SK-N-SH treated with all-trans-retinoic acid at 6 μM for 48 hours (cell line): ENCODE results near the gene SLC38A10.

Experiments used
- ATAC-seq: fragments of 200-7000 bp; cut with Tn5 transposase; 3 replicates; pipeline ENCODE4 v1.9.1; 2020; ENCODE audit warnings: mild to moderate bottlenecking, moderate library complexity
- ARNTL ChIP-seq: fragments of 450-650 bp; formaldehyde crosslinking; IDR thresholded peaks from 2 replicates; pipeline ENCODE4 v1.5.0; 2020; ENCODE audit warnings: low read depth, mild to moderate bottlenecking, moderate library complexity, borderline replicate concordance
- BACH2 ChIP-seq: fragments of 250-450 bp; sonication (Bioruptor Pico); IDR thresholded peaks from 2 replicates; pipeline ENCODE4 v1.9.0; 2021; ENCODE audit warnings: mild to moderate bottlenecking, borderline replicate concordance
- CREB5 ChIP-seq: fragments of 250-450 bp; sonication (Bioruptor Pico); IDR thresholded peaks from 2 replicates; pipeline ENCODE4 v1.5.1; 2020; ENCODE audit warnings: low read depth, mild to moderate bottlenecking, moderate library complexity
- CSDC2 ChIP-seq: fragments of 250-450 bp; sonication (Bioruptor Pico); IDR thresholded peaks from 2 replicates; pipeline ENCODE4 v1.5.0; 2020; ENCODE audit warnings: mild to moderate bottlenecking, moderate library complexity
- CSRNP3 ChIP-seq: fragments of 250-450 bp; sonication (Bioruptor Pico); IDR thresholded peaks from 2 replicates; pipeline ENCODE4 v1.5.1; 2021; ENCODE audit warnings: mild to moderate bottlenecking, moderate library complexity
- ESRRG ChIP-seq: fragments of 250-450 bp; sonication (Bioruptor Pico); IDR thresholded peaks from 2 replicates; pipeline ENCODE4 v1.6.1; 2021; ENCODE audit warnings: mild to moderate bottlenecking
- GLIS3 ChIP-seq: fragments of 250-450 bp; sonication (Bioruptor Pico); IDR thresholded peaks from 2 replicates; pipeline ENCODE4 v1.5.0; 2020; ENCODE audit warnings: mild to moderate bottlenecking, moderate library complexity
- ISL1 ChIP-seq: fragments of 250-450 bp; sonication (Bioruptor Pico); IDR thresholded peaks from 2 replicates; pipeline ENCODE4 v2.1.2; 2022; ENCODE audit warnings: mild to moderate bottlenecking, moderate library complexity
- OSR1 ChIP-seq: fragments of 250-450 bp; sonication (Bioruptor Pico); IDR thresholded peaks from 2 replicates; pipeline ENCODE4 v1.8.0; 2022; ENCODE audit warnings: moderate library complexity, mild to moderate bottlenecking, inconsistent platforms
- PATZ1 ChIP-seq: fragments of 250-450 bp; sonication (Bioruptor Pico); IDR thresholded peaks from 2 replicates; pipeline ENCODE4 v1.8.0; 2020; ENCODE audit warnings: mild to moderate bottlenecking, moderate library complexity, borderline replicate concordance
- PPARA ChIP-seq: fragments of 250-450 bp; sonication (Bioruptor Pico); IDR thresholded peaks from 2 replicates; pipeline ENCODE4 v1.5.0; 2020; ENCODE audit warnings: mild to moderate bottlenecking, borderline replicate concordance
- RARB ChIP-seq: fragments of 250-450 bp; sonication (Bioruptor Pico); IDR thresholded peaks from 2 replicates; pipeline ENCODE4 v1.8.0; 2021; ENCODE audit warnings: mild to moderate bottlenecking, moderate library complexity
- SNAI2 ChIP-seq: fragments of 250-450 bp; sonication (Bioruptor Pico); IDR thresholded peaks from 2 replicates; pipeline ENCODE4 v1.5.0; 2020; ENCODE audit warnings: mild to moderate bottlenecking, moderate library complexity
- TCF4 ChIP-seq: fragments of 250-450 bp; sonication (Bioruptor Pico); IDR thresholded peaks from 2 replicates; pipeline ENCODE4 v1.8.0; 2021; ENCODE audit warnings: mild to moderate bottlenecking, moderate library complexity, borderline replicate concordance
- TOX ChIP-seq: fragments of 250-450 bp; sonication (Bioruptor Pico); IDR thresholded peaks from 2 replicates; pipeline ENCODE4 v1.8.0; 2021; ENCODE audit warnings: mild to moderate bottlenecking, moderate library complexity, borderline replicate concordance
- TSHZ2 ChIP-seq: fragments of 250-450 bp; sonication (Bioruptor Pico); IDR thresholded peaks from 2 replicates; pipeline ENCODE4 v1.5.0; 2020; ENCODE audit warnings: mild to moderate bottlenecking, moderate library complexity
- ZC3H10 ChIP-seq: fragments of 250-450 bp; sonication (Bioruptor Pico); IDR thresholded peaks from 2 replicates; pipeline ENCODE4 v1.5.1; 2021; ENCODE audit warnings: mild to moderate bottlenecking, moderate library complexity
- ZFP3 ChIP-seq: fragments of 250-450 bp; sonication (Bioruptor Pico); IDR thresholded peaks from 2 replicates; pipeline ENCODE4 v1.5.0; 2020; ENCODE audit warnings: mild to moderate bottlenecking, moderate library complexity
- ZFP30 ChIP-seq: fragments of 450-650 bp; formaldehyde crosslinking; IDR thresholded peaks from 2 replicates; pipeline ENCODE4 v1.5.0; 2022; ENCODE audit warnings: mild to moderate bottlenecking, moderate library complexity
- ZNF565 ChIP-seq: fragments of 450-650 bp; formaldehyde crosslinking; conservative IDR thresholded peaks from 2 replicates; pipeline ENCODE4 v1.5.0; 2020; ENCODE audit warnings: low read depth, mild to moderate bottlenecking, moderate library complexity
- ZNF70 ChIP-seq: fragments of 450-650 bp; formaldehyde crosslinking; IDR thresholded peaks from 2 replicates; pipeline ENCODE4 v1.5.0; 2020; ENCODE audit warnings: mild to moderate bottlenecking, moderate library complexity
- ZNF8 ChIP-seq: fragments of 450-650 bp; formaldehyde crosslinking; IDR thresholded peaks from 2 replicates; pipeline ENCODE4 v1.5.0; 2020; ENCODE audit warnings: mild to moderate bottlenecking, moderate library complexity

The SLC38A10 gene

GRCh38 chr17:81280571-81280970 lies 14.5 kb downstream of the SLC38A10 start:
- no peak for ATAC-seq
- TF ChIP-seq CSRNP3 (CRISPR knock-in tag) (no peak), RARB (no peak), PATZ1 (no peak), TOX (no peak), GLIS3 (CRISPR knock-in tag) (no peak), CSDC2 (CRISPR knock-in tag) (no peak), CREB5 (CRISPR knock-in tag) (no peak), ZFP30 (no peak), ZNF70 (CRISPR knock-in tag) (no peak), ZNF8 (CRISPR knock-in tag) (no peak), BACH2 (CRISPR knock-in tag) (no peak), TCF4 (CRISPR knock-in tag) (no peak), ESRRG (CRISPR knock-in tag) (no peak), ARNTL (CRISPR knock-in tag) (no peak), ZFP3 (no peak), TSHZ2 (CRISPR knock-in tag) (no peak)

- TF ChIP-seq TCF4 (CRISPR knock-in tag) = no peak
- TF ChIP-seq BACH2 (CRISPR knock-in tag) = no peak
- TF ChIP-seq OSR1 (CRISPR knock-in tag) = no peak
- no peak for TF ChIP-seq ZNF565
- no peak for TF ChIP-seq ZC3H10 (CRISPR knock-in tag)
- TF ChIP-seq ZFP30 = no peak
- TF ChIP-seq ZNF8 (CRISPR knock-in tag) = no peak
- TF ChIP-seq SNAI2 (CRISPR knock-in tag) = no peak
- TF ChIP-seq CSRNP3 (CRISPR knock-in tag) = no peak
- no peak for TF ChIP-seq PPARA (CRISPR knock-in tag)
- no peak for TF ChIP-seq ZNF70 (CRISPR knock-in tag)
- no peak for TF ChIP-seq RARB
- TF ChIP-seq ISL1 (CRISPR knock-in tag) = no peak
- no peak for TF ChIP-seq TOX
- TF ChIP-seq ARNTL (CRISPR knock-in tag) = no peak
- no peak for TF ChIP-seq PATZ1
- TF ChIP-seq TSHZ2 (CRISPR knock-in tag) = no peak
- TF ChIP-seq CSDC2 (CRISPR knock-in tag) = no peak
- ATAC-seq = no peak
These were observed 15.5 kb downstream of the SLC38A10 start for GRCh38 chr17:81279278-81280275.
